GM19239 (cell line): ENCODE measurements around the gene GRK5.
A peak's percentile ranks its signal among the peaks of the same experiment; 100 is the strongest.

Source experiments
- DNase-seq: peaks from one replicate; pipeline ENCODE4 v3.0.0; 2011; ENCODE audit warnings: low spot score; ENCODE audit not compliant: insufficient read length
- FAIRE-seq: peaks from 2 replicates; lab custom pipeline; 2011; peaks lifted over from hg19 to GRCh38; lab: Jason Lieb, UNC

GRK5 gene

DNA sequence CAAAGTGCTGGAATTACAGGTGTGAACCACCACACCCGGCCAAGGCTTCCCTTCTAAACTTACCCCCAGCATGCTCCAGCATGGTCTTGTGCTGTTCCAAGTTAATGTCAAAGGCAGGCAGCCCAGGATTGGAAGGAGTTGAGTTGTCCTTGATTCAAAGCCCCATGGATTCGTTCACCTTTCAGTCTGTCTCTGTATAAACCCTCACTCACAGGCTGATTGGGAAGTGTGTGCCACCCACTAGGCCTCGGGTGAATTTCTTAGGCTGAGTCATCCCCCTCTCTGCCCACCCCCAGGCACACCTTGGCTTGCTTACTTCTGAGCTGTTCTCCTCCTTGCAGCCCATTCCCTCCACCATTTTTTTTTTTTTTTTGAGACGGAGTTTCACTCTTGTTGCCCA lies 15.5 kb upstream of the GRK5 start:
- no peak for DNase-seq
- no peak for FAIRE-seq

DNA sequence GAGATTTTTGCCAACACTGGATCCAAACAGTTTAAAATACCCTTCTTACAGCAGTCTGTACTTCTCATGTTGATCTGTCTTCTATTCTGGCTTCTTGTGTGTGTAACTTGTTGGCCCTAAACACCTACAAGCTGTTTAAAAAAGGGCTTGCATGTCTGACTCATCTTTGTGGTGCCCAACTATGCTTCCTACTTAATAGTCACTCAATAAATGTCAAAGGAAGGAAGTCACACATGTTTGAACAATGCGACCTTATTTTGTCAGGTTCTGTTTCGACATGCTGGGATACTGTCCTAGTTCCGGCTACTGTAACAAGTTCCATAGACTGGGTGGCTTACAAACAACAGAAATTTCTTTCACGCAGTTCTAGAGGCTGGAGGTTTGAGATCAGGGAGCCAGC lies 9.4 kb upstream of the GRK5 start:
- FAIRE-seq (no peak), DNase-seq (no peak)

DNA sequence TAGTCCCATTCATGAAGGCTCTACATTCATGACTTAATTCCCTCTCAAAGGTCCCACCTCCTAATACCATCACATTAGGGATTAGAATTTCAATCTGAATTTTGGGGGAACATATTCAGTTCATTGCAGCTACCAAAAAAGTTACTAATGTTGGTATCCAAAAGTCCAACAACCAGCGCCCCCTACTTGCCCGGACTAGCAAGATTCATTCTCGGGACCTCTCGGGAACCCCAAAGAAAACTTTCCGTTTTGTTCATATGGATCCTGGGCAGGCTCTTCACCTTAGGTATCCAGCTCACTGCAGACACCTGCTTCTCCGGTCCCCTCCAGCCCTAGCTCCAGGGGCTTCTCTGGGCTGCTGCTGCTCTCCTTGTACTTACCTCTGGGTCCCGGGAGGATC lies 8.9 kb upstream of the GRK5 start:
- DNase-seq (no peak), FAIRE-seq (no peak)

DNA sequence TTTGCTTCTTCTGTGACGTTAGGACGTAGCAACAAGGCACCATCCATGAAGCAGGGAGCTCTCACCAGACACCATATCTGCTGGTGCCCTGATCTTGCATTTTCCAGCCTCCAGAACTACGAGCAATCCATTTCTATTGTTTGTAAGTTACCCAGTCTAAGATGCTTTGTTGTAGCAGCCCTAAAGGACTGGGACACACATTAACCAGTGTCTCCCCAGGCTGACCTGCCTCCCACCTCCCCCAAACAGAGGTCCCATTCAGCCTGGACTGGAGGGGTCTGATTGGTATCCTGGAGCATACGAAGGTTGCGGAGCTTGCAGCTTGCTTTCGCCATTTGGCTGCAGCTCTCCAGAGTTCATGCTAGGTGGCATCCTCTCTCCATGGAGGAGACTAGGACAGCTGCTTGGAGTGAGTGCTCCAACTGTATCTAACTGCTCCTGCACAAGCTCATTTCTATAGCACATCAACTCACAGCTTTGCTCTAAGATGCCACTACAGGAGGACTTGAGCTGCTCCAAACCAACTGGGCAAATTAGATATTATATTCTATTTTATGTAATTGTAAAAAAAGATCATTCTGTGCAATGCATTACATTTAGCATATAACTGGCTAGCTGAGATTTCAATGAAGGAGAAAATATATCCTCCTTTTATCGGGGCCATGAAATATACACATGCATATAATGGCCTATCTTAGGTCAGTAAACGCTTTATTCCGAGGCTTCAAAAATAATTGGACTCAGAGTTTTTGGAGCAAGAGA lies 8.0 kb upstream of the GRK5 start:
- FAIRE-seq (peak; percentile 73), DNase-seq (no peak)

DNA sequence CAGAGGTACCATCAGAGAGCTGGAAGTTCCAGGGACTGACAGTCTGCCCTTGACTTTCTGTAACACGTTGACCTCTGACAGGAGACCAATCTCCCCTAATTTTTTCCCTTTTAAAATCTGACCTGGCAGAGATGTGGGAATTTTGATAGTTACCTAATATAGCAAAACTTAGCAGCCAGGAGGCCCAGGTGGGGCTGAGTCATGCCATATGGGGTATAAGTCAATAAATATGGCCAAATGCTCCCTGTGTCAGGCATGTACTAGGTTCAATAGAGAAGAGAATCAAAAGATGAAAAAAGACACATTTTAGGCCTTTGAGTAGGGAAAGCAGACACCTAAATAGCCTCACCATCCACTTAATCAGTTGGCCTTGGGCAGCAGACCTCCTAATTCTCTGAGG lies 6.1 kb upstream of the GRK5 start:
- DNase-seq, result no peak
- no peak for FAIRE-seq

DNA sequence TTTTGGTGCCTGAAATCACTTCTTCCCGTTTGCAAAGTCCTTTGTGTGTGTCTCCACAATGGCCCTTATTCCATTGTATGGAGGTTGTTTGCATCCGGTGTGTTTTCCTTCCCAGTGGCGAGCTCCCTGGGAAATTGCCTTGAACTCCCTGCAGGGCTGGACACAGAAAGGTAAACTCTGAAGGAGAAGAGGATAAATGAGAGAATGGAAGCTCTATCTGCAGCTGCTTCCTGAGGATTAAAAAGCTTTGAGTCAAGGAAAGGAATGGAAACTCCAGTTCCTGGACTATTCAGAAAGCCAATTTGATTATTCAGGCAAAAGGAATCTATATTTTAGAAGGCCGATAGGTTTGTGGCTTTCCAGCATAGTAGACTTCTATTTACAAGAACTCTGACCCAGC lies 4.4 kb upstream of the GRK5 start:
- FAIRE-seq (no peak), DNase-seq (no peak)

DNA sequence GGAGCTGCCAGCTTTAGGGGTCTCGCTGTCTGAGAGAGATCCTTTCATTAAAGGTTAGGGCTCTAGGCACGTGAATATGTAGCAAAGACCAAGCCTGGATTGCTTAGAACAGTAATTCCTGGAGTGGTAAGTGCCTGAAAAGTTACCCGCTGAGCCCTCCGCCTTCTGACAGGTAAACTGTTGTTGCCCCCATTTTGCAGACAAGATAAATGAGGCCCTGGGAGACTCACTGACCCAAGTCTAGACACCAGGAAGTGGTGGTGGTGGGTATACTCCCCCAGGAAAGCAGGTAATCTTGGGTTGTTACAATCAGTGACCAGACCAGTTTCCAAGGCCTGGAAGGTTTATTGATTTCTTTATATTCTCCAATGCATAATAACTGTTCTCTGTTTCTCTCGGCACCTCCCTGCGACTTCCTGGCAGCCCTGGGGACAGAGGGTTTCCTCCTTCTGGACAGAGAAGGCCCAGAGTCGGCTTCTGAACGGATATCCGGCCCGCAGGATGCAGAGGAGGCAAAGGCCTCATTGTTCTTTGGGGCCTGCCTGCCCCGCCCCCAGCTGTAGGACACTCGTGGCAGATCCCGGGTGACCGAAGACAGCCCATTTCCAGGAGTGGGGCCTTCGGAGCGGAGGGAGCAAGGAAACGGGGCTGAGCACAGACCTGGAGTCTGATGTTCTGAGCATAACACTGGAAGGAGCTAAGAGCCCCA lies 1.3 kb upstream of the GRK5 start:
- FAIRE-seq (peak; percentile 91), DNase-seq (peak; percentile 69)

DNA sequence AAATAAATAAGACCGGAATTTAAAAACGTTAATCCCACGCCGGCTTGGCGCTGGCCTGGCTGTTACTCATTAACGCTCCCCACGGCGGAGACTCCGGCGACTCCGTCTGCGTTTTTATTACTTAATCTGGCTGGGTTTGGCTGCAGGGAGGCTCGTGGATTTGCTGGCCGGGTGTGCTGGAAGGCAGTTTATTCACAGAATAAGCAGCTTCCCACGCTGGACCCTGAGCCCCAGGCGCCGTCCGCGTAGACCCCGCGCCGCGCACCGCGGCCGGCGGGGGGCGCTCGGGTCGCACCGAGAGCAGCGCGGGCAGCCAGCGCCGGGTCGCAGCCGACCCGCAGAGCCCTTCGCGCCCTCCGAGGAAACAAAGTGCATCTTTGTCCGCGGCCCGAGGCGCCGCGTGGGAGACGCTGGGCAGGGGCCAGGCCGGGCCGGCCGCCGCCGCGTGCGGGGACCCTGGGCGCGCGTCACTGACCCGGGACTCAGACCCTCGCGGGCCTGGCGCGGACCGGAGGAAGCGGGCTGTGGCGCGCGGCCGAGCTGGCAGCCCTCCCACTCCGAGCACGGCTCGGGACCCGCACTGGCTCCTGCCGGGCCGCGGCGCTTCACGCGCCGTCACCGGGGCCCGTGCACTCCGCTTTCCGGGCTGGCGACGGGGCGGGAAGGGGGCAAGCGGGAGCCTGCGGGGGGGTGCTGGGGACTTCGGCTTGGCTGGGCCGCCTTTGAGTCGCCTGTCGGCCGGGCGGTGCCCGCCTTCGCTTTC lies 587 bp upstream of the GRK5 start:
- DNase-seq, result peak; percentile 44
- no peak for FAIRE-seq

DNA sequence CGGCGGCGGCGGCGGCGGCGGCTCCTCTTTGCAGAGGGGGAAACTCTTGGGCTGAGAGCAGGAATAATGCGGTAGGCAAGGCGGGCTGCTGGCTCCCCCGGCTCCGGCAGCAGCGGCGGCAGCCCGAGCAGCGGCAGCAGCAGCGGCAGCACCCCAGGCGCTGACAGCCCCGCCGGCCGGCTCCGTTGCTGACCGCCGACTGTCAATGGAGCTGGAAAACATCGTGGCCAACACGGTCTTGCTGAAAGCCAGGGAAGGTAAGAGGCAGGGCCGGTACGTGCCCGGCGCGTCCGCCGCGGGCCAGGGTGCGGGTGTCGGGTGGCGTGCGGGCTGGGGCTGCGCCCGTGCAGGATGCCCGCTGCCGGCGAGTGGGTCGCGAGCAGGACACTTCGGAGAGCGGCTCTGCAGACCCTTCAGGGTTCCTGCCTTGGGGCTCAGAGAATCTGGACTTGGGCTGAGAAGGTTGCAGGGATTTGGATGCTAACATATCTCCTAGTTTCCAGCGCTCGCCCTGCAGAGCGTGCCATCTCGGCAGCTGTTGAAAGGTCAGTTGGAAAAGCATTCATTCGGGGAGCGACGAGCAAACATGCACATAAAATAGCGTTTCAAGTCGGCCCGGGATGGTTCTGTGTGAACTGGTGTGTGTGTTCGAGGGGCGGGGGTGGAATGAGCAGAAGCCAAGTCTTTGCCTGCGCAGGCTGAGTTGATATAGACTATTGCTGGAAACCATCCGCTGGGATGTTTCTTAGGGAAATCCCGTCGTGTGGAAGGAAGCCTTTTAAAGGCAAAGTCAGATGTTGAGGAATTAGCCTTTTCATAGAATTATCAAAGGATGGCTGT lies 562 bp downstream of the GRK5 start:
- FAIRE-seq, result no peak
- DNase-seq, result no peak

DNA sequence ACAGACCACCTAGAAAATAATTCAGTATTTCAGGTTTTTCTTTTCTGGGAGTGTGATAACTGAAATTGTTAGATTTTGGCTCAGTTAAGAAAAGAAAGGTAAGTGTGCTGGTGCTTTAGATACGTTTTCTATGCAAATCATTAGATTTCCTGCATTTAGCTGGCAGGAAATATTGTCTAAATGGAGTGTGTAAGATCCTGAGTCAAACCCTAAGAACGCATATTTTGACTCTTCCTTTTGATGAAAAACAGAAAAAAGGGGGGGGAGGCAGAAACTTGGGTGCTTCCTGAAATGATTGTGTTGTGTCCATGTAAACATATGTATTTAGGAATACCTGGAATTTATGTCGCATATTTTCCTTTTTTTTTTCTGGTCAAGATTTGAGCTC lies 1.2 kb downstream of the GRK5 start:
- peak; percentile 75 for FAIRE-seq
- no peak for DNase-seq

DNA sequence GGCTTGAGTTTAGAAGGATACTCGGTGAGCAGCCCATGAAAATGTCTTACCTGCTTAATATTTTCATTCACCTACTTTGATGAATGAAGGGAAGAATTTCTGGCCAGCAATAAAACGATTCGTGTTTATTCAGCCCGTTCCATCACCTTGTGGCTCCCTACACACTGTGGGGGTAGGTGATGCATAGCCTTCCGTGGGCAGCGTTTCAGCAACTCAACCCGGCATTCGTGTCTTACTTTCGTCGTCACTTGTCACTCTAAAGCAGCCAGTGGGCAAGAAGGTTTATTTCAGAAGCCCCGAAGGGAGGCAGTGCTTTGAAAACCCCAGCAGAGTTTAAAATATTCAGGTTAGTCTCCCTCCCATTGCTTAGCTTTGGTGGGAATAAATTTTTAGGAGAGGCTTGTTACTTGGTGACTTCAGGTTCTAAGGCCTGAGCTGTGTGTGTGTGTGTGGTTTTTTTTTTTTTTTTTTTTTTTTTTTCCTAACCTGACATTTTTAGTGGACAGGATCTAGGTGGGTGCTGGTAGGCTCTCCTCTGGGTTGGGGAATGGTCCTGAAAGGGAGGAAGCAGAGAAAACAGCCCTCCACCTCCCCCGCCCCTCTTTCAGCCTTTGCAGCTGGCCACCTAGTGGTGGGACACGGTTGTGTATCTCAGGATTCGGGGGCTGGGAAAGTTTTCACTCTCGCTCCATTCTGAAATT lies 1.8 kb downstream of the GRK5 start:
- FAIRE-seq (no peak), DNase-seq (no peak)

DNA sequence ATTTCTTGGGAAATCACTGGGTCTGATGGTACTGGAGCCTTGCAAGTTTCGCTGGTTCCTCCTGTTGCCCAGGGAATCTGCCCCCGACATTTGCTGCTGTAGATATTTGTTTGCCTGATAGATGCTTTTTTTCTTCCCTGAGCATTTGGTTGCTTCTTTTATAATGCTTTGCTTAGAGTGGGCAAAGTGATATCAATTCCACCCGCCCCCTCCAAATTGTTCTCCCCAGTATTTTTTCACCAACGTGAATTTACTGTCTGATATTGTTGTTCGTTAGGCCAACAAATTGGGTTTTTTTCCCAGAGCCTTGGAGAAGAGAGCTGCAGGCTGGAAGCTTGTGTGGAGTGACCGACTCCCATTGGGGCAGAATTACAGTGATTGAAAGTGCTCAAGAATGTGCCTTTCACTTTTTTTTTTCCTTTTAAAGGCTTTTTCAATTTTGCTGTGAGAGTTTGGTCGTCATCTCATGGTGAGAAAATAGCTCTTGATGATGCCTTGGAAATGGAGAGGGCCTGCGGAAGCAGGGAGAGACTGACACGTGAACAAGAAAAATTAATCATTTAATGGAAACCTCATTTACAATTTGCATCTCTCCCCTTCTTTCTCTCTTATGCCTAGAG lies 2.5 kb downstream of the GRK5 start:
- peak; percentile 76 for FAIRE-seq

DNA sequence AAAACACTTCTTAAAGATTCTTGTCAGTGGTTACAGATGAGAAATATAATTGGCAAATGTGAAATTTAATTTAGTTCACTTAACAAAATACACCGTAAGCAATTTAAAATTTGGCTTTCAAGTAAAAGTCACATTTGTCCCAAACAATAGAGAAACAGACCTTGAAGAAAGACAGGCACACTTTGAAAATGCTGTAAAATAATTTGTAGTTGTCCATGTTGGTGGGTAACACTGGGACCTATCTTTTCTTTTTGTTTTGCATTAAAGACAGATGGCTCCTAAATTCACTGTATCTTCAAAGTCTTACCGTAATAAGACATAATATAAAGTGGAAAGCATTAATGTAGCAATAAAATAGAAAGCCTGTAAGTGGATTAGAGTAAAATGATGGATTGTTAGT lies 3.3 kb downstream of the GRK5 start:
- DNase-seq (no peak), FAIRE-seq (no peak)

More for the DNA sequence above, 2.5 kb downstream of the GRK5 start:
- no peak for DNase-seq

DNA sequence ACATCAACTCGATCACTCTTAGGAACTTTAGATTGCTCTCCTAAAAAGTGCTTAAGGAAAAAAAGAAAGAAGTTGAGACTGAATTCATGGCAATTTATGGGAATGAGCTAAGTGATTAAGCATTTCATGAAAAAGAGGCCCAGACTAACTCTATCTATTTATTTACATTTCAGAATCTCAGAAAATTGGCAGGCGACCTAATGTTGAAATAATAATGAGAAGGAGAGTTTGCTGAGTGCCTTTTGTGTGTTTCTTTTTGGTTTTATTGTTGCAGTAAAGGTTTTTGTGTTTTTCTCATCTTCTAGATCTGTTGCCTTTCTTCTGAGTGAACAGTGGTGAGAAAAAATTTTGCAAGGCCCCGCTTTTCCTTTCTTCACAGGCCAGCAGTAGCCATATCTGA lies 3.8 kb downstream of the GRK5 start:
- no peak for DNase-seq
- FAIRE-seq, result no peak

DNA sequence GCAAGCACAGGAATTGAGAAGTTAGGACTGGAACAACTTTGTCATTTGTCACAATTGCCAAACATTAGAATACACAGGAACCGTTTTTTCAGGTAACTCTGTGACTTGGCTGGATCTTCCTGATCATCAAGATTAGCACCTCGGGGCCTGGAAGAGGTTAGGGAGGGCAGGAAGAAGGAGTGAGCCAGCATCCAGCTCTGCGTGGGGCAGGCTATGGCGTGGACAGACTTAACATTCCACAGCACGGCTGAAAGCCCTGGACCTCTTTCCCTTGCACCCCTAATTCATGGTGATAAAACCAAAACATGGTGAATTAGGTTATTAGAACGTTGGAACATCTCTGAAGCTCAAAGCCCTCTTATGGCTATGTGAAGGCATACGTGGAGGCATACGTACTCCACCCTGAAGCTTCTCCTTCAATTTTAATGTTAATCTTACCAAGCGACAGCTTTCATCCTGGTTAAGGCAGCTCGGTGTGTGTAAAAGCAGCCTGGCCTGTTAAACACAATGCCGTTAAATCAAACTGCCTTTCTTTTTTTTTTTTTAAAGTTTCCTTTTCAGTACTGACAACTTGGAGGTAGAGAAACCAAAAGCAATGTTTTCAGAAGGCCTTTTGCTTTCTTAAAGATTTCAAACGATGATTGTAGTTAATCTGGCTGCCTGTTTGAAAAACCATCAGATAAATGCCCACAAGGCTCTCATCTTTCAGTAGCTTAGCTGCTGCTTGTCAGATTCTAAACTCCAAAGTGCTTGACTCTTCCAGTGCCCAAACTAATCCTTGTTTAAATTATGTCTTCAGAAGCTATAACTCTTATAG lies 4.5 kb downstream of the GRK5 start:
- no peak for DNase-seq
- peak; percentile 92 for FAIRE-seq

DNA sequence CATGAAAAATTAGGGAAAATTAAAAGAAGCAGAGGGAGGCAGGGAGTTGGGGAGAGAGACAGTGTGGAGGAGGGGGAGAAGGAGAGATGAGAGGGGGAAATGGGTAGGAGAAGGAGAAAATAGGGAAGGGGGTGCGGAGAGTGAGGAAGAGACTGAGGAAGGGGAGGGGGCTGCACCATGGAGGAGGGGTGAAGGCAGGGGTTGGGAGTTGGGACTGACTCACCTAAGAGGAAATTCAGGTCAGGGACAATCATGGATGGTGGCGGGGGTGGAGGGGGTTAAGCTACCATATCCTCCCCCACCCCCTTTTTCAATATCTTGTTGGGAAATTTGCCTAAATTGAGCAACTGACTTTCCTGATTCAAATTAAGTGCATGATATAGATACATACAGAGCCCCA lies 8.0 kb downstream of the GRK5 start:
- DNase-seq, result no peak
- no peak for FAIRE-seq

DNA sequence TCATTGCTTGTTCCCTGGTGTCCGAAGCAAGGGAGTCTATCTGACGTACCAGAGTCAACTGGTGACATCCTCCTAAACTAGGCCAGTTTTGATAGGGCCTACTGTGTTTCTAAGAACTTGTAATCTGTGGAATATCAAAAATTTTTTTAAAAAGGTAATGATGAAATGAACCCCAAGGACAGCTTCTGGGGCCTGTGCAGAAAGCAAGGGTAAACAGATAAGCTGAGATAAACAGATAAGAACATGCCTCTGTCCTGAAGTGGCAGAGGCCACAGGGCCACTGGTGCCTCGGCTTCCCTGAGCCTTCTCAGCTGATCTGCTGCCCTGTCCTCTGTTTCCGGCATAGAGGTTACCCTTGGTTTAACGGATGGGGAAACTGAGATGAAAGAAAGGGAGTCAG lies 8.8 kb downstream of the GRK5 start:
- DNase-seq (no peak), FAIRE-seq (peak; percentile 54)

DNA sequence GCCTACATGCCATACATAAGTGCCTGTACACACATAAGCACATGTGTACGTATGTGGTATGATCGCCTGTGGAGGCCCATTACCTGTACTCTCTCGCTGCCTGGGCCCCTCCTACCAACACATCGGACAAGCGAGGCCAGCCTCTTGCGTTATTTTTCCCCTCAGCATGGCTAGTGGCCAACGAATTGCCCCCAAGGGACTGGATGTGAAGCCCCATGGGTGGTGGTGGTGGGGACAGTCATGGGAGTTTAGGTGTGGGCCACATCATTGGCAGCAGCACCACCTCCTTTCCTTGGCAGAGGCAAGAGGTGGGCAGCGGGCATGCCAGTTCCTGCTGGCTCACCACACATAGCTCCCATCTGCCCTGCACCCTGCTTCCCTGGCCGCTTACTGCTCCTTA lies 10.0 kb downstream of the GRK5 start:
- DNase-seq (no peak), FAIRE-seq (no peak)
